Measurements from ENCODE around the gene NPB.

NPB gene

DNA sequence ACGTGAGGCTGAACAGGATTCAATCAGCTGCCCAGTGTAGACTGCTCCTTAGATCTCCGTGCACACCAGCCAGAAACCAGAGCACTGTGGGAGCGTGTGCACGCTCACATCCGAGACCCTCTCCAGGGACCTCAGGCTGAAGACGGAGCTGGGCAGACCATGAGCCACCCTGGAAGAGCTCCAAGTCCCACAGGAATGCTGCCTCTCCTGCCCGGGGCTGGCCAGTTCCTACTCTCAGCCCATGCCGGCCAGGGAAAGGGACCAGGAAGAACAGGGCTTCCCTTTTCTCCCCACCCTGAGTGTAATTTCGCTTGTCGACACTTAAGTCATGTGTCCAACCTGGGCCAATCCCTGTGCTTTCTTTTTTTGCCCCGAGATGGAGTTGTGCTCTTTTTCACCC lies 17.5 kb upstream of the NPB start:
- TF ChIP-seq POLR2A (IDR thresholded peaks at IDR 0.05; ENCODE audit: low read depth, low read length): no peak
- FAIRE-seq (no peak), DNase-seq (ENCODE audit: insufficient read length, low spot score) (no peak)

DNA sequence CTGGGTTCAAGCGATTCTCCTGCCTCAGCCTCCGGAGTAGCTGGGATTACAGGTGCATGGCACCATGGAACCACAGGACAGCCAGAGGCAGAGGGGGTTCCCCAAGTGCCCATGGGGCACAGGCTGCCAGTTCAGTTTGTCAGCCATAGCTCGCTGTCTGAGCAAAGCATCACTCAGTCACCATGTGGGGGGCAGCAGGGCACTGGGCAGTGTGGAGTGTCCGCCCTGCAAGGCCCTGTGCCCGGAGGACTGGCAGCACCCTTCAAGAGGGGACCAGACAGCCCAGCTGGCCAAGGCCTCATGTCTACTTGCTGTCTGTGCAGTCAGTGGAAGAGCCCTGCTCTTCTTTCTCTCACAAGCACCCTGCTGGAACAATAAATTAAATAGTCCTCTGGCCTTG lies 17.1 kb upstream of the NPB start:
- FAIRE-seq: no peak
- no peak for TF ChIP-seq POLR2A (IDR thresholded peaks at IDR 0.05; ENCODE audit: low read depth, low read length)
- no peak for DNase-seq (ENCODE audit: insufficient read length, low spot score)

DNA sequence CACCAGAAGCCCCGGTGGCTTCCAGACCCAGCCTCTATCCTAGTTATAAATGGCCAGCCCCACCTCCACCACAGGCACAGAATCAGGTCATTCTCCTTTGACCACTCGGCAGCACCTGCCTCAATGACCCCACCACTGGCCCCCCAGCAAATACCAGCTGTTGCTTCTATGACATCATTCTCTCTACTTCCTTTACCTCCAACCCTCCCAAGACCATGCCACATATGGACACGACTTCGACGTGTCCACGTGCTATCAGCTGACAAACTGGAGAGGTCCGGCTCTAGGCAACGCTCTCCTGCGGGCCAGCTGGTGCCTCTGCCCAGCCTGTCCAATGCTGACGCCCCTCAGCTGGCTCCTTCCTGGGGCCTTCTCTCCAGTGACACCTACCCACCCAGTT lies 16.6 kb upstream of the NPB start:
- no peak for TF ChIP-seq POLR2A (IDR thresholded peaks at IDR 0.05; ENCODE audit: low read depth, low read length)
- DNase-seq (ENCODE audit: insufficient read length, low spot score) (no peak), FAIRE-seq (no peak)

DNA sequence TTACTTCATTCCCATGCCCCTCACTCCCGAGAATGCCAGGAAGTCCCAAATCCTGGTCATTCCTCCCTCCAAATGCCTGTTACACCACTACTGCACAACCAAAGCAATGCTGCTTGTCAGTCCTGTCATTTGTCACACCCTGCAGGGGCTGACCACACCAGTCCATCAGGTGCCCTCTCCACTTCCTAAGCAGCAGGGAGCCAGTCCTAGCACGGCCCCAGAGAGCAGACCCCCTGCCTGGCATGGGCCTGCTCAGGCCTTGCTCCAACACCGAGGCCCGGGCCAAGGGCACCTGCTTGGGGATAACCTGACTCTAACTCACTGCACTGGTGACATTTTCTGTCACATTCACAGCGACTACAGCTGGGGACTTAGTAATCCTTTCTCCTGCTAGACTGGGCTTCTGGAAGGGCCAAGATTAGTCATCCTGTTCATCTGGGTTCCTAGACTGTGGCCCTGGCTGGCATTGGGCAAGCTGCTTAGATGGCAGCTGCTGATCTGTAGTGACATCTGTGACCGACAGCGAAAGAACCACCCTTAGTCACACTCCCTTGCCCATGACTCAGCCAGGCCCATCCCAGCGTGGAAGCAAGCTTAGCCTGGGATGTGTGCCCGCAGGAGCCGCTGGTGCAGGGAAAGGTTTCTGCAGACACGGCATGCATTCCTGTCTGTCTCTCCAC lies 16.0 kb upstream of the NPB start:
- FAIRE-seq: peak; percentile 27
- 0 out of 2 replicates have a peak, but pooled peaks have one; percentile 33 for TF ChIP-seq POLR2A (IDR thresholded peaks at IDR 0.05; ENCODE audit: low read depth, low read length)
- peak; percentile 94 for DNase-seq (ENCODE audit: insufficient read length, low spot score)

DNA sequence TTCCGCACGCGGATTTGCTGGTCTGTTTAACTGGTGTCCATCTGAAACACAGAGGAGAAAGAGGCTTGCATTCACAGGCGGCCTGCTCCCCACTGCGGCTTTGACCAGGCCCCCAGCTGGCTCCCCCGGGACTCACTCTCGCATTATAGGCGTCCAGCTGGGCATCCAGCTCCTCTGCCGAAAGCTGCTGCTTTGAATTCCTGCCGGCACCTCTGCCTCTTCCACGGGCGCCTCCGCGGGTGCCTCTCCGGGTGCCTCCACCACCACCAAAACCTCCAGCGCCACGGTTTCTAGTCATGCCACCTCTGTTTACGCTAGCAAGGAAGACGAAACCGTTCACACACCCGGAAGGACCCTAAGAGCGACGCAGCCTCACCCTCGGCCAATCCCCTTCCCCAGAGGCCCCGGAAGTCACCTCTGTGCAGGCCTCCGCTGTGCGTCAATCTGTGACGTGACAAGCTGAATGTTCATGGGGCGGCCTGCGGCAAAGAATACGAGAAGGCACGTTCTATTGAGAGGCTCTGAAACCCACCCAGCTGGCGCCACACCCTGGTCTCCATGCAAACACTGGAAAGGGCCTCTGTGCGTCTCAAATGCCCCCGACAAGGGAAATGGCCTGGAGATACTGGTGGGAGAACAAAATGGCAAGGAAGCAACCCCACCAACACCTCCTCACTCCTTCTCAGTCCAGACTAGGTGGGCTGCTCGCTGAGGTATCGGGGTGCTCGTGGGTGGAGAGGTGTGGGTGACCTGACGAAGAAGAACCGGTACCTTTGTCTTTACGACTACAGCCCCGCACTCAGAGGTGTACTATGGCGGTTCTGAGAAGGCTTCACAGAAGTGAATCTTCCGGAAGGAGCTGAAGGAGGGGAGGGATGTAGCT lies 13.7 kb upstream of the NPB start:
- no peak for DNase-seq (ENCODE audit: insufficient read length, low spot score)
- no peak for FAIRE-seq
- TF ChIP-seq POLR2A (IDR thresholded peaks at IDR 0.05; ENCODE audit: low read depth, low read length): no peak

DNA sequence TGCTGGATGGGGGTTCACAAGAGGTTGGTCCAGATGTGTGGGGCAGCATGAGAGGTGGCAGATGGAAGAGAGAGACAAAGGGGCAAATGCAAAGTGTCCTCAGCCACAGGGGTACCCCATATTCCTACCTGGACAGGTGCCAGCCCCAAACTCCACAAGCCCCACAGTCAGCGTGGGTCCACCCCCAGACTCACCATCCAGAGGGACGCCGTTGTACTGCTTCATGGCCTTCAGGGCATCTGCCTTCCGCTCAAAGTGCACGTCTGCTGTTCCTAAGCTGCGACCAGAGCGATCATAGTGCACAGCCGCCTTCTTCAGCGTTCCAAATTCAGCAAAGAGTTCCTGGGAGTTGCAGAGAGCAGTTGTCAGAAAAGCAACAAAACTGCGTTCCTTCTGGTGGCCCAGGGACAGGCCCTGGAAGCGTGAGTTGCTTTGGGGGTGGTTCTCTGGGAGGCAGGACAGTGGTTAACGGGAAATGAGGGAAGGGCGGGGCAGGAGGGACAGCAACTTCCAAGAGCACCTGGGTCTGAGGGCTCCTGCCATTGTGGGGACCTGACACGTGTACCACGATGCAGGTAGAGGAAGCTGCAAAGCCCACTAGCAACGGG lies 12.9 kb upstream of the NPB start:
- DNase-seq (ENCODE audit: insufficient read length, low spot score): no peak
- no peak for TF ChIP-seq POLR2A (IDR thresholded peaks at IDR 0.05; ENCODE audit: low read depth, low read length)
- FAIRE-seq: no peak

DNA sequence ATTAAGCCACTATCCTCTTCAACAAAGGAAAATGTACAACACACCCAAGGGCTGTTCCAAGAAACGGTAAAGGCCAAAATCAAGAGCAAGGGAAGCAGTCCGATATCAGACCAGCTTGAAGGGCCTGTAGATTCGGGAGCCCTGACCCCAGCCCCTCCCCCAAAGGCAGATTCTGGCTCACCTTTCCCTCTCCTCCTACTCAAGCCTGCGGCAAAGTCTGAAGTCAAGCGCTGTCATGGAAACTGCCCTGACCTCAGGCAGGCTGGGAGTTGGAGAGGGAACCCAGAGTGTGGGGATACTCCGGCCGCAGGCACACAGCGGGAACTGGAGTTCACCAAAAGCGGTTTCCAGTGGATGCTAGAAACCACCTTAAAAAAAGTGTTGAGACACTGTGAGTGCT lies 12.4 kb upstream of the NPB start:
- FAIRE-seq (no peak), DNase-seq (ENCODE audit: insufficient read length, low spot score) (no peak)
- TF ChIP-seq POLR2A (IDR thresholded peaks at IDR 0.05; ENCODE audit: low read depth, low read length): no peak

DNA sequence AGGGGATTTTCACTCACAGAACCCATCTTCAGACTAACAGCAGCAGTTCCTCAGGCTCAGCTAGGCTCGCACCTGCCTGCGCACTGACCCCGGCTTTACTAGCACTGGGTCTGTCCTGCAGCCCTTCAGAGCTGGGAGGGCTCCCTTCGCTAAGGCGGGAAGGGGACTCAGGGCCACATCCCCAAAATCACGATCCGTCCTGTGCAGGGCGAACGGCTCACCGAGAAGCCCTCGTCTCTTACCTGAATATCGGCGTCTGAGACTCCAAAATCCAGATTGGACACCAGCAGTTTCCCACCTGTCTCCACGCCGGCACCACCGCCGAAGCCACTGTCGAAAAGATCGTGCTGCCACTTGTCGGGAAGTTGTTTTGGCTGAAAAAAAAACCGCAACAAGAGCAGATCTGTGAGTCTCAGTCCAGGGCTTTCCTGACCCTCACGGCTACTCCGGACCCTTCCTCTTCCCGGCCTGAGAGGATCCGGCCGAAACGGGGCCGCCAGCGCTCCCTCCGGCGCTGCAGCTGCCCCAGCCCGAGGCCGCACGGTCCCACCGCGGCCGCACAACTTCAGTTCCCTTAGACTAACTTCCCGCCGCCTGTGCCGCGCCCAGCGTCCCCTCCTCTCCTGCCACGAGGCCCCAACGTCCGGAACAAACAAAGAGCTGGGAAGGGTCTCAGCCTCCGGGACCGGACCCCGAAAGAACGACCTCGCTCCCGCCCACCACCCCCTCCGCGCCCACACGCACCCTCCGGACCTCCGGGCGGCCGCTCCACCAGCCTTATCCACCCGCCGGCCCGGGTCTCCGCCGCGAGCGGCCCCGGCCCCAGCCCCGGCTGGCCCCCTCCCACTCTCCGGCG lies 11.4 kb upstream of the NPB start:
- DNase-seq (ENCODE audit: insufficient read length, low spot score): no peak
- TF ChIP-seq POLR2A (IDR thresholded peaks at IDR 0.05; ENCODE audit: low read depth, low read length): no peak
- FAIRE-seq: no peak

DNA sequence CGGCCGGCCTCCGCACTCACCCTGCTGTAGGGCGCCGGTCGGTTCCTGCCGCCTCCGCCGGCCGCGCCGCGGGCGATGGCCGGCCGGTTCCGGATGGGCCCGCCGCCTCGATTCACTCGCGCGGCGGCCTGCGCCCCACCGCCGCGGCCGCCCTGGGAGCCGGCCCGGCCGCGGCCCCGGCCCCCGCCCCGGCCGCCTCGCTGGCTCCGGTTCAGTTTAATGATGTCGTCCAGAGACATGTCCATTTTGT lies 10.8 kb upstream of the NPB start:
- DNase-seq (ENCODE audit: insufficient read length, low spot score) (no peak), FAIRE-seq (no peak)
- no peak for TF ChIP-seq POLR2A (IDR thresholded peaks at IDR 0.05; ENCODE audit: low read depth, low read length)

DNA sequence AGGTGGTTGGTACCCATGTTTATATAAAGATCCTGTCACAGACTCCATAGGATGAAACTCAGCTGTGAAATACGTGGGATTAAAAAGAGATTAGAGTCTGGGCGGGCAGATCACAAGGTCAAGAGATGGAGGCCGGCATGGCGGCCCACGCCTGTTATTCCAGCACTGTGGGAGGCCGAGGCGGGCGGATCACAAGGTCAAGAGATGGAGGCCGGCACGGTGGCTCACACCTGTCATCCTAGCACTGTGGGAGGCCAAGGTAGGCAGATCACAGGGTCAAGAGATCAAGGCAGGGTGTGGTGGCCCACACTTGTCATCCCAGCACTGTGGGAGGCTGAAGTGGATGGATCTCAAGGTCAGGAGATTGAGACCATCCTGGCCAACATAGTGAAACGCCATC lies 6.6 kb upstream of the NPB start:
- FAIRE-seq (no peak), DNase-seq (ENCODE audit: insufficient read length, low spot score) (no peak)
- no peak for TF ChIP-seq POLR2A (IDR thresholded peaks at IDR 0.05; ENCODE audit: low read depth, low read length)

DNA sequence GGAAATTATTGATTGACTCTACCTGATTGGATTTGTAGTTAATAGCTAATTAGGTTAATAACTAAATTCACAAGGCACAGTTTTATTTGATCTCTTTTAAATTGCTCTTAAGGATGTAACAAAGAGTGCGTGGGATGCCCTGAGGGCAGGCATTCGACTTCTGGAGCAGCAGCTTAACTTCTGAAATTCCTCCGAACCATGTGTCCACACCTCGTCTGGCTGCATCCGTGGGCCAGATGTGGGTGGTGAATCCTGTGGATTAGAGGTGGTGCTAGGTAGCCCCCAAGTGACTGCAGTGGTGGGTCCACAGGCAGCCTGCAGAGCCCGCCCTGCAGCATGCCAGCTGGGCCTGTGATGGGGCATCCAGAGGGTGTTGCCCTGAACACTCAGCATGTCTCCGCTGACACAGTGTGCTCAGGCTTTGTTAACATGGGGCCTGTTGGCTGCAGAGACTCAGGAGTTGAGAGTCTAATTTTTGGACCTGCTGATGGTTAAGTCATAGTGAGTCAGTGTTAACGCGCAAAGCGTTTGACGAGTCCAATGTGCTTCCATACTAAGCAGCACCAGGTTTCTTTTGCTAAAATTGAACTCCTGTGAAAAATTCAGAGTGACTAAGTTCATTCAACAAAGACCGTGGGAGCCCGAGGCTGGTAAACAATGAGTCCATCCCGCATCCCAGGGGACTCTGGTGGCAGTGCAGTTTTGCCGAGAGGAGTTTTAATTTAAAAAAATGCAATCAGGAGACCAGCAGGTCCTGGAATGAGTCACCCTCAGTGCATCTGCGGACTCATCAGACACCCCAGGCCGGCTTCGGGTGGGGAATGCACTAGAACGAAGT lies 3.8 kb upstream of the NPB start:
- DNase-seq (ENCODE audit: insufficient read length, low spot score) (peak; percentile 90), FAIRE-seq (no peak)
- no peak for TF ChIP-seq POLR2A (IDR thresholded peaks at IDR 0.05; ENCODE audit: low read depth, low read length)

DNA sequence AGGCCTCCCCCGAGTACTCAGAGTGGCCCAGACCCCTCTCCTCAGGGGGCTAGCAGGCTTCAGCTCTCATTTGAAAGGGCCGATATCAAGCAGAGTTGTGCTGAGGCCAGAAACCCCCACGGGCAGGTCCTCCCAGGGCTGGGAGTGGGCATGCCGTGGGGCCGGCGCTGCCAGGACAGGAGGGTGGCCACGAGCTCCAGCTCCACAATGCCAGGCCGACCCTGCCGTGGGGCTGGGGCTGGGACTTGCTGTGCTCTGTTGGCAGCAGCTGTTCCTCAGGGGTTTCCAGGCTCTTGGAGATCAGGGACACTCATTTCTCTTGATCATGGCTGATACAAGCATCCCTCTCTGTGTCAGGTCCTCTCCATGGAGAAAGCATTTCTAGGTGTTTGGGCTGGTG lies 3.2 kb upstream of the NPB start:
- no peak for DNase-seq (ENCODE audit: insufficient read length, low spot score)
- no peak for FAIRE-seq
- TF ChIP-seq POLR2A (IDR thresholded peaks at IDR 0.05; ENCODE audit: low read depth, low read length): 0 out of 2 replicates have a peak, but pooled peaks have one; percentile 11

DNA sequence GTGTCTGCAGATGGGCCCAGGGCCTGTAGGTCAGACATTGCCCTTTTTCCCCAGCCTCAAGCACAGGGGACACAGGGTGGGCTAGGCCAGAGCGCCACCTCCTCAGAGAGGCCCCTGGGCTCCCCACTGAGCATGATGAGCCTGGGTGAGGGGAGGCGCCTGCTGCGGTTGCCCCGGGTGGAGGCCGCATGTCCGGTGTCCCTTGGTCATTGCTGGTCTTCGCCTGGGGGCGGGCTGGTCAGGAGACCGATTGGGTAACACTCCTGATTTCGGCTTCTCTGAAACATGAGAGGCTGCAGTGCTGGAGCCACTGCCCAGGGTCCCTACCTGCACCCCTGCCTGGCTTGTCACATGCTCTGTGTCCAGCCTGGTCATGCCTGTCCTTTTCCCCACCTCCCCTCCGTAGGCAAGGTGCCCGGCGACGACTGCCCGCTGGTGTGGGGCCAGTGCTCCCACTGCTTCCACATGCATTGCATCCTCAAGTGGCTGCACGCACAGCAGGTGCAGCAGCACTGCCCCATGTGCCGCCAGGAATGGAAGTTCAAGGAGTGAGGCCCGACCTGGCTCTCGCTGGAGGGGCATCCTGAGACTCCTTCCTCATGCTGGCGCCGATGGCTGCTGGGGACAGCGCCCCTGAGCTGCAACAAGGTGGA lies 2.4 kb upstream of the NPB start:
- FAIRE-seq (no peak), DNase-seq (ENCODE audit: insufficient read length, low spot score) (no peak)
- no peak for TF ChIP-seq POLR2A (IDR thresholded peaks at IDR 0.05; ENCODE audit: low read depth, low read length)

Measured in H54 (cell line).